ENCODE data around the gene DRC7.

DRC7 gene

GRCh38 chr16:57759131-57759530 lies 64.5 kb downstream of the DRC7 start:
- Histone ChIP-seq H3K36me3 (ENCODE audit: control insufficient read depth, insufficient read depth, low read length) (no peaks in the 10 kb centered on the region), H3K4me2 (ENCODE audit: low read length) (no peak overlapping the region), H3K27ac (no peak overlapping the region), H3K27me3 (ENCODE audit: control insufficient read depth, insufficient read depth, low read length) (no peaks in the 10 kb centered on the region), H3K9ac (no peak overlapping the region), H3K9me3 (ENCODE audit: control insufficient read depth, low read length) (no peaks in the 10 kb centered on the region), H3K4me3 (ENCODE audit: low read depth, low read length) (no peak overlapping the region), H3K79me2 (no peaks in the 10 kb centered on the region), H2AFZ (no peak overlapping the region), H3K4me1 (no peaks in the 10 kb centered on the region)
- TF ChIP-seq CTCF (IDR thresholded peaks at IDR 0.05): no peak

GRCh38 chr16:57759541-57760356 lies 65.1 kb downstream of the DRC7 start:
- no peak overlapping the region for H3K4me3 ChIP-seq (ENCODE audit: low read depth, low read length)
- no peaks in the 10 kb centered on the region for H3K9me3 ChIP-seq (ENCODE audit: control insufficient read depth, low read length)
- H3K27ac ChIP-seq: no peak overlapping the region

GRCh38 chr16:57760357-57761160 lies 66.0 kb downstream of the DRC7 start:
- Histone ChIP-seq H3K27ac (no peak overlapping the region), H2AFZ (no peak overlapping the region), H3K9ac (no peak overlapping the region), H3K36me3 (ENCODE audit: control insufficient read depth, insufficient read depth, low read length) (no peaks in the 10 kb centered on the region), H3K4me3 (ENCODE audit: low read depth, low read length) (no peak overlapping the region), H3K4me1 (no peaks in the 10 kb centered on the region), H3K4me2 (ENCODE audit: low read length) (no peak overlapping the region), H3K27me3 (ENCODE audit: control insufficient read depth, insufficient read depth, low read length) (no peaks in the 10 kb centered on the region), H3K9me3 (ENCODE audit: control insufficient read depth, low read length) (no peaks in the 10 kb centered on the region), H3K79me2 (no peaks in the 10 kb centered on the region)
- no peak for TF ChIP-seq CTCF (IDR thresholded peaks at IDR 0.05)

More at GRCh38 chr16:57759541-57760356, 65.1 kb downstream of the DRC7 start:
- H3K27me3 ChIP-seq (ENCODE audit: control insufficient read depth, insufficient read depth, low read length): no peaks in the 10 kb centered on the region
- H3K79me2 ChIP-seq: no peaks in the 10 kb centered on the region
- no peak overlapping the region for H3K4me2 ChIP-seq (ENCODE audit: low read length)
- no peak overlapping the region for H2AFZ ChIP-seq
- no peaks in the 10 kb centered on the region for H3K36me3 ChIP-seq (ENCODE audit: control insufficient read depth, insufficient read depth, low read length)
- H3K9ac ChIP-seq: no peak overlapping the region
- no peak for TF ChIP-seq CTCF (IDR thresholded peaks at IDR 0.05)
- H3K4me1 ChIP-seq: no peaks in the 10 kb centered on the region

- Histone ChIP-seq H3K27ac (no peak overlapping the region), H3K9ac (no peak overlapping the region), H3K9me3 (ENCODE audit: control insufficient read depth, low read length) (no peaks in the 10 kb centered on the region), H3K4me3 (ENCODE audit: low read depth, low read length) (no peak overlapping the region), H3K4me2 (ENCODE audit: low read length) (no peak overlapping the region), H3K27me3 (ENCODE audit: control insufficient read depth, insufficient read depth, low read length) (no peaks in the 10 kb centered on the region), H2AFZ (no peak overlapping the region), H3K79me2 (no peaks in the 10 kb centered on the region), H3K4me1 (no peaks in the 10 kb centered on the region), H3K36me3 (ENCODE audit: control insufficient read depth, insufficient read depth, low read length) (no peaks in the 10 kb centered on the region)
- TF ChIP-seq CTCF (IDR thresholded peaks at IDR 0.05): no peak
Observed at GRCh38 chr16:57761301-57761700, 66.7 kb downstream of the DRC7 start.

Data from parathyroid adenoma (tissue), 2 donors.